GDM1 (cell line): ENCODE results near the gene KCNN1.
A peak's percentile ranks its signal among the peaks of the same experiment; 100 is the strongest.

ENCODE experiments used
- DNase-seq: peaks from one replicate; lab custom pipeline; 2025; lab: John Stamatoyannopoulos, UW

The KCNN1 gene

GRCh38 chr19:17947815-17948513 is 18.9 kb upstream of the KCNN1 start:
- DNase-seq: peak; percentile 97

- DNase-seq: no peak
Measured at GRCh38 chr19:17948514-17948900, 18.4 kb upstream of the KCNN1 start.

- DNase-seq: no peak
Measured at GRCh38 chr19:17948931-17949930, 17.7 kb upstream of the KCNN1 start.

- no peak for DNase-seq
Measured at GRCh38 chr19:17949956-17950309, 17.0 kb upstream of the KCNN1 start.

- DNase-seq: no peak
Measured at GRCh38 chr19:17950310-17951156, 16.4 kb upstream of the KCNN1 start.

- peak; percentile 14 for DNase-seq
Measured at GRCh38 chr19:17951157-17951989, 15.5 kb upstream of the KCNN1 start.

GRCh38 chr19:17951990-17952976 is 14.6 kb upstream of the KCNN1 start:
- DNase-seq: no peak

- no peak for DNase-seq
Measured at GRCh38 chr19:17953316-17953801, 13.5 kb upstream of the KCNN1 start.

- no peak for DNase-seq
Measured at GRCh38 chr19:17953869-17954268, 13.0 kb upstream of the KCNN1 start.

- no peak for DNase-seq
Measured at GRCh38 chr19:17954401-17954800, 12.5 kb upstream of the KCNN1 start.

- DNase-seq: no peak
Measured at GRCh38 chr19:17957149-17957849, 9.6 kb upstream of the KCNN1 start.

GRCh38 chr19:17957885-17958284 is 9.0 kb upstream of the KCNN1 start:
- DNase-seq: no peak

GRCh38 chr19:17963936-17964691 is 2.8 kb upstream of the KCNN1 start:
- no peak for DNase-seq

GRCh38 chr19:17965370-17966128 is 1.4 kb upstream of the KCNN1 start:
- no peak for DNase-seq

GRCh38 chr19:17966129-17966483 is 801 bp upstream of the KCNN1 start:
- DNase-seq: no peak

GRCh38 chr19:17967257-17968051 is 547 bp downstream of the KCNN1 start:
- no peak for DNase-seq

GRCh38 chr19:17968362-17968761 is 1.5 kb downstream of the KCNN1 start:
- DNase-seq: no peak
